Measurements from ENCODE around the gene PIGO.
A peak's percentile ranks its signal among the peaks of the same experiment; 100 is the strongest.

The PIGO gene

DNA sequence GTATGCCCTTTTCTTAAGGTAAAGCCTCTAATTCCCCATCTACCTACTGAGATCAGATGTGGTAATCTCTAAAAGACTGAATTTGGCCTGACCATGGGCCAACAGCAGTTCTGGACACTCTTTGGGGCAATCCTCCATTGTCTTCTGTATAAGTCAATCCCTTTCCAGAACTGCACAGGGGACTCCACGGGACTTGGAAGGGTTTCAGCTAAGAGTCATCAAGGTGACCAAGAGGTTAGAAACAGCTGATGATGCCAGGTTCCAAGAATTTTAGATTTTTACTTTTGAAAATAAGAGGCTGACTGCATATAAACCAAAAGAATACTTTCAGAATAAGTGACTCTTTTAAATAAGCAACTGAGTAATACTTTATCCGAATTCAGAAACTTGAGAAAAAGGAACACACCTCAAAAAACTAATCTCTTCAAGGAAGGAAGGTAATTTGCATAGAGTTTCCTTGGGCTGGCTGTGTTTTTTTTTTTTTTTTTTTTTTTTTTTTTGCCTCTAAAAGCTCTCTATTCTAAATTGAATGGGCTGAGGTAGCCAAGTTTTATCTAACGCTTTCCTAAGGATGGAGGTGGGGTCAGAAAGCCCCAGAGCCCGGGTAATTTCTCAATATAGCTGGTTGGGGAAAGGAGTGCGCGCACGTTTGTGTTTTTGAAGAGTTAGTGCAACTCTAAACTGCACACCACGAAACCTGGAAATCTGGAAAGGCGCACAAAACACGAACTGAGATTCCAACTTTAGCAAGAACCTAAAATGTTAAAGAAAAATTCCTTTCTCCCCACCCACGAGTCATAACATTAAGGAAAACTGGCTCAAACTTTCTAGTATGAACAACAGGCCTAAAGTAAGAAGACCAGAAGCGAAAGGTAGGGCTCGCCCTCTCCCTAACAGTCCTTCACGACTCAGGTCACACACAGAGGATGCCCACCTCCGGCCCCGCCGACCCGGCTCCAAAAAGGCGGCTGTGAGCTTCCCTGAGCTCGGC, 25.3 kb downstream of the PIGO start:
- no peak for DNase-seq

DNA sequence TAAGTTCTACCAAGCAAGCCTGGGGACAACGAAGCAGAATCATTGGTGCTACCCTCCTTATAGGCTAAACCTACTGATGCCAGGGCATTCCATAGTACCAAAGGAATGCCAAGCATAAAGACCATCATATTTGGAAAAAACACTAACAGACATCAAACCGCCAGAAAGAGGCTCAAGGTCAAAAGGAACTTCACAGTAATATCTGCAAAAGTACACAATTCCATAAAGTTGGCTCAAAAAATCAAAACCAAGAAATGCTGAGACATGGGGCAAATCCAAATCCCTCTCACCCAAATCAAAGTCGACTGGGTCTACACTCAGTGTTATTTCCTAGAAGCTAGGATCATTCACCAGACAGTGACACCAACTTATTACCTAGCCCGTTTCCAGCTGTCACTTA, 27.4 kb downstream of the PIGO start:
- no peak for DNase-seq

DNA sequence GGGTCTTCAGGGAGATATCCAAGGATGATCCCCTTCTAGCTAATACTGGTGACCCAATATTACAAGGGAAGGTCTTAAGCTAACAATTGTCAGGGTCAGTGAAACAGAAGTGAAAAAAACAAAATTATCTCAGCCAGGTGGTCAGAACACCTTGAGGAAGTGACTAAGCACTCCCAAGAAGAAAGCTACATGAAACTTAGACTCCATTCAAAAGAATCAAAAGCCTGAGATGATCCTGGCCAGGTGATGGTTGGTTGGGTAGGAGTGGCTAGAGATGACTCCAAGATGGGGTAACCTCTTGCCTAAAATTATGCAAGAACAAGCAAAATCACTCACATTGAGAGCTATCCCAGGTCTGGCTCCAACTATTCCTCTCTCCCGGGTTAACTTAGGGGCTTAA, 29.3 kb downstream of the PIGO start:
- no peak for DNase-seq

DNA sequence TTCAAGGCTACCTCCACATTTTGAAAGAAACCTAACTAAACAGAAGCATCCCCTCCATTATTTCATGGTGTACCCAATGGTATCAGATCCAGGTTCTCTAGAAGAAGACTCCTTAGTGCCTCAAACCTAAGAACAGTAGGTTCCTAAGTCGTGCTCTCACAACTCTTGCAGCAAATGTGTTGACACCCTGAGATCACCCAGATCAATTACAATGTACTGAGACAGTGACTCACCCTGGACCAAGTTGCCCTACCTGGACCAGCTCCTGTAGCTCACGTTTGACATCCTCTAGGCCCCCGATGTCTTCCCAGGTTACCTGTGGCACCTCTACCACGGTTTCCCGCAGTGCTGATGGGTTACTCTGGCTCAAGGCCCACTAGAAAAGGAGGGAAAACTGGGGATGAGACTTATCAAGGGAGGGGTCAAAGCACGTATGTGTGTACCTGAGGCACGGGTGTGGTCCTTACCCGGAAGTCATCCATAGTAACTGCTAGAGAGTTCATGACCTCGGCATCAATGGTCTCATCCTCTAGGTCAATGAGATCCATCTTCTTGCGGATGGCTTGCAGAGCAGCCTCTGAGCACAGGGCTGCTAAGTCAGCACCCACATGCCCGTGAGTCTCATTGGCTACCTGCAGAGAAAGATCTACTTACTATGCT, 35.7 kb downstream of the PIGO start:
- no peak for DNase-seq

DNA sequence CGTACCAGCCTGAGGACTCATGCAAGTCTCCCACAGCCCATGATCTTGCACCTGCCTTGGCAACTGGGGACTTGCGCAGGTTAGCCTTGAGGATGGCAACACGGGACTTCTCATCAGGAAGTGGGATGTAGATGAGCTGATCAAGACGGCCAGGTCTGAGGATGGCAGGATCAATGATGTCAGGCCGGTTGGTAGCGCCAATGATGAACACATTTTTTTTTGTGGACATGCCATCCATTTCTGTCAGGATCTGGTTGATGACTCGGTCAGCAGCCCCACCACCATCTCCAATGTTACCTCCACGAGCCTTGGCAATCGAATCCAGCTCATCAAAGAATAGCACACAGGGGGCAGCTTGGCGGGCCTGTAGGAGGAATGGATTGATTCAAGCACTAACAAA, 37.0 kb downstream of the PIGO start:
- DNase-seq: no peak

DNA sequence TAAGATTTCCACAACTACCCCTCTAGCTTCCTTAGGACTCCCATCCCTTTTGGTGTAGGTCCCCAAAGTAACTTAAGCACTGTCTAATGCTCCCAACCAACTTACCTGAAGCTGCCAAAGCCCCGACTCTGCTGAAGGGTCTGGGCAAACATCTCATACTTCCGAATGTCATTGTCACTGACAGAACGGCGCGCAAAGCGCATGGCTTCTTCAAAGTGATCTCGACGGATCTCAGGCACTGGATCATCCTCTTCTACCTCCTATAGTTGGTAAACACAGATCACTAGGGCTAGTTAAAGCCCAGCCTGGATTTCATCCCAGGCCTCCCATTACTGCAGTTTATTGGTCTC, 39.1 kb downstream of the PIGO start:
- no peak for DNase-seq

DNA sequence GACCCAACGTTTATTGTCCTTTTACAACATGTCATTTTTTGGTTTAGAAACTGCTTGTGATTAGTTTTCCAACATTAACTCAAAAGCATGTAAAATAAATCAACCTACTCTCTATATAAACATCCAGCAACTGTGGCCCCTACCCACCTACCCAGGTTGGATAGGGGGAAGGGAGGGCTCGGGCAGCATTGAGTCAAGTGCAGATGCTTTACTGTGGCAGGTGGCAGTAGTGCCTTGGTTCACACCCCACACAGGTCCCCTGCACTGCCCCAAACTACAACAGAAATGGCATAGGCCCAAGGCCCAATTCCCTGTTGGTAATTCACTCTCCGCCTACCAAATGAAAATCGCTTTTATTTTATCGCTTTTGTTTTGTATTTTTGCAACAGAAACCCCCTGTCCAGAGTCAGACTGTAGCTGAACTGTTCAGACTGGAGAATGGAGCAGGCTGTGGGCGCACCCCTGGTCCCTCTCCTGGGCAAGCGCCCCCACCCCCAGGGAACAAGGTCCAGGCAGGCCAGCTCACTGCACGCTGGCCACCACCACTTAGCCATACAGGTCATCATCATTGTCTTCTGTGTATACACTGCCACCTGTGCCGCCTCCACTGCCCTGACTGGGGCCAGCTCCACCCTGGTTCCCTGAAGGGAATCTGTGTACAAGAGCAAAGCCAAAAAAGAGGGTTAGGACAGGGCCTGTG, 39.7 kb downstream of the PIGO start:
- DNase-seq: no peak

DNA sequence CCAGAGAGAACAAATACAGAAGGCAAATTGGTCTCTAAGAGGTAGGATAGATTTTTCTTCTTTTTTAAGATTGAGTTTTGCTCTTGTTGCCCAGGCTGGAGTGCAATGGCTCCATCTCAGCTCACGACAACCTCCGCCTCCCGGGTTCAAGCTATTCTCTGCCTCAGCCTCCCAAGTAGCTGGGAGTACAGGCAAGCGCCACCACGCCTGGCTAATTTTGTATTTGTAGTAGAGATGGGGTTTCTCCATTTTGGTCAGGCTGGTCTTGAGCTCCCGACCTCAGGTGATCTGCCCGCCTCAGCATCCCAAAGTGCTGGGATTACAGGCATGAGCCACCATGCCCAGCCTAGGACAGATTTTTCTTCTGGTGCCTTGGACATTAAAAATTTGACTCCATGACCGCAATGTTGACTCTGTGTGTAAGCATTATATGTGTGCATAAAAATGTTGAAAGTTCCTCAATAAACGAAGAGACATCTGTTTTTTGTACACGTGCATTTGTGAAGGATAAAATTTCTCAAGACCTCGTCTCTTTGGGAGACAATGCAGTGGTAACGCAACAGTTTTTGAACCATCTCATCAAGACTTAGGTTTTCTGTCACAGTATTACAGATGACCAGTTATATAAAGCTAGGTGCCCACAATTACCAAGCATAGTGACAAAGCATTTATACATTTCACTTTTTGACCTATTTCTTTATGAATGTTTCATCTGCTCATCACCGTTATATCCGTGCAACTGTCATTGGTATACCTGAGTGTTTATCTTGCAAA, 41.3 kb downstream of the PIGO start:
- DNase-seq: no peak

DNA sequence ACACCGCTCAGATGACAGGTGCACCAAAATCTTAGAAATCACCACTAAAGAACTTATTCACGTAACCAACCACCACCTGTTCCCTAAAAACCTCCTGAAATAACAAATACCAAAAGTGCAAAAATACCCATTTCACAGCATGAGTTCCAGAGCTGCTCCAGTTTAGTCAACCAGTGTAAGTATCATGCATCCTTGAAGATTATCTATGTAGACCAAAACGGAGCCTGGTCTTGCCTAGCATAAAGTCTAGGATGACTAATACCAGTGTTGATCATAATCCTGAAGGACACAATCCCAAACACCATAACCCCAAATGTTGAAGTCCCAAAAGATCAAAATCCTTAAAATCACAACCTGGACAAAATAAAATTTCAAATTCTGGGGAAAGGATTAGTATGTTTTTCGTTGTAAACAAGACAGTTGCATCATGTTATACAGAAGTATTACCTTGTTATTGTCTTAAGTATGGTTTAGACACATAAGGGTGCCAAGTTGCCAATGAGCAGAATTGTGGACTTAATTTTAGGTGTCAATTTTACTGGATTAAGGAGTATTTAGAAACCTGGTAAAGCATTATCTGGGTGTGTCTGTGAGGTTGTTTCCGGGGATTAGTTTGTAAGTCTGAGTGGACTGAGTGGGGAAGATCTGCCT, 42.1 kb downstream of the PIGO start:
- DNase-seq: no peak

DNA sequence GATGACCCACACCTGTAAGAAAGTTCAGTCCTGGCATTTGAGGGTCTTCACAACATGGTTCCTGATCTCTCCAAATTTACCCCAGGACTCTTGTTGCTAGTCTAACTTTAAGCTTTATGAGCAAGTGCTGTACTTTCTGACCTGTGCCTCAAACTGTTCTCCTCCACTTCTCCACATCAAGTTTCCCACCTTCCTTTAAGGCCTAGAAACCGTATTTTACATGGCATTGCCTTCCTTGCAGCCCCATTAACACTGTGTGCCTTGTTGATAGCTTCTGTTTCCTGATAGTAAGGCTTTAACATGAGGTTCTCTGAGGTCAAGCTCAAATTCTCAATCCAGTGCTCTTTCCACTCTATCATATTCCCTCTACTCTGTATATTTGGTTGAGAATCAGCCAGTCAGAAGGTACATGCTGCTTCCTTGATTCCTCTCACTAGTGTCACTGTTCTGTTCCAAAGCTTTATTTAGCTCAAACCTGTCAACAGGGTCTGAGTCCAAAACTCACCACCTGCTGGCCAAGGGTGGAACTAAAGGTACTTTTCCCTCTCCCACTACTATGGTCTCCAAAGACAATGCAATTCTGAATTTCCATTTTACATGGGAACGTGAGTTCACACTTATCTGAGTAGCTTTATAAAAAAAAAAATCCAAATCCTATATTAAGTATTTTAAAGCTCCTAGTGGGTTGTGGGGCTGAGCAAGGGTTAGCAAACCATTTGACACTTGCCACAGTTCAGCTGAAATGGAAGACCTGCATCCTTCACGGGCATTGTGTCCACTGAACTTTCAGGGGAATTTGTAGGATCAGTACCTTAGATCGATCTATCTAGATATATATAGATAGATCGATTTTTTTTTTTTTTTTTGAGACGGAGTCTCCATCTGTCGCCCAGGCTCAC, 45.1 kb downstream of the PIGO start:
- peak; percentile 62 for DNase-seq

DNA sequence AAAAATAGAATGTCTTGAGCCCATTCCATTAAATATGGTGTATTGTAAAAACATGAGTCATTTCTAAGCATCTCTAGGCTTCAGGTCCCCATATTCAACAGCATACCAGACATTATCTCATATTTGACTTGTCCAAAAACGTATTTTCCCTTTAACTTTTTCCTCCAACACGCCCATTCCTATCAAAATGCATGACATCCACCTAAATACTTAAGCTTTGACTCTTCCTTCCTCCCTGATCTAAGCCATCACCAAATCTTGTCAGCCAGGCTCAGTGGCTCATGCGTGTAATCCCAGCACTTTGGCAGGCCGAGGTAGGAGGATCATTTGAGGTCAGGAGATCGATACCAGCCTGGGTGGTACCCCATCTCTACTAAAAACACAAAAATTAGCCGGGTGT, 47.9 kb downstream of the PIGO start:
- no peak for DNase-seq

DNA sequence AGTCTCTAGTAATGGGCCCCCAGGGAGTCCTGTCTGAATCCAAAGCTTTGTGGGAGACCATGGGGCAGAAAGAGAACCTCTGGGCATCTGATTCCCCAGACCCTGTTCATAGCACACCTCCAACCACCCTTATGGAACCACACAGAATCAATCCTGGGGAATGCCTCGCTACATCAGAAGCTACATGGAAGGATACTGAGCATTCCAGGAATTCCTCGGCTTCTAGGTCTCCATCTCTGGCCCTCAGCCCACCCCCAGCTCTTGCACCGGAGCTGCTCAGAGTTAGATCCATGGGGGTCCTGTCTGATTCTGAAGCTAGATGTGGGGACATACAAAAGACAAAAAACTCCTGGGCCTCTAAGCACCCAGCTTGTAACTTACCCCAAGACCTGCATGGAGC, 52.3 kb downstream of the PIGO start:
- DNase-seq: no peak

DNA sequence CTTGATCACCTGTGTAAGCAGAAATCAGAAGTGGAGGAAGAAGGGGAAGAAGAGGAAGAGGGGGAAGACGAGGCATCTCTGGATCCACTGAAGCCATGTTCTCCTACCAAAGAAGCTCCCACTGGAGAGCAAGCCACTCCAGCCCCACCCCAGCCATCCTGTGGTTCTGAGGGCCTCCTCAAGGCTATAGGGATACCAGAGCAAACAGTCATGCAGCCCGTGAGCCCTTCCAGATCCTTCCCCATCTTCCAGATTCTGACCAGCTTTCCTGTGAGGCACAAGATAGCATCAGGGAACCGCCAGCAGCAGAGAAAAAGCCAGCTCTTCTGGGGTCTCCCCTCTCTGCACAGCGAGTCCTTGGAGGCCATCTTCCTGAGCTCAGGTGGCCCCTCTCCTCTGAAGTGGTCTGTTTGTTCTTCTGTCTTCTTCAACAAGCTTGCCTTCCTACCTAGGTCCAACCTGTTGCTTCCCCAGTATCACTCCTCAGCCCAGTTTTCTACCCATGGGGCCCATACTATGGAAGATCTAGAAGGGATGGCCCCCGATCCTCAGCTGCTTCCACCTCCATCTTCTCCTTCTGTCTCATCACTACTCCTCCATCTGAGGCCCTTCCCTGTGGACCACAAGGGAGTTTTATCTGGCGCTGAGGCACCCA, 53.4 kb downstream of the PIGO start:
- DNase-seq: no peak

DNA sequence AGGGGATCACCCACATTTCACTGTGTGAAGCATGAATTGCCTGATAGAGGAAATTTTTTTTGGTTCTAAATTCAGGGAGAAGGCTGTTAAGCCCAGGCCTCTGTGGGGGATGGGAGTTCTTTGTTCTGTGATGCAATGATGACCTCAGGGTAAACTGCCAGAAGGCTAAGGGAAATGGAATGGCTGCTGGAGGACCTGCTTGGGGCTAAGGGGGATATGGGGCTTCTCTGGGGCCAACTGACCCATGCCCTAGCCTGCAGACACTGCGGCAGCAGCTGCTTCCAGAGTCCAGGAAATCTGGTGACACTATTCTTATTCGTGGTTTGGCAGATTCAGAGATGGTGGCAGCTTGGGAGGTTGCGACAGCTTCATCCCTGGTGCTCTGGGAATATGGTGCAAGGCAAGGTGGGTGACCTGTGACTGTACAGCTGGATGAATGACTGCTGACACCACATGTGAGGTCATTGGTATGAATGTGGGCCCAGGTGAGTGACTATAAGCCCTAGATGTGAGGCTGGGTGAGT, 54.2 kb downstream of the PIGO start:
- no peak for DNase-seq

Measured in DMS53 (cell line).